Right kidney (tissue), 1 donor: ENCODE results near the gene PYROXD2.
"Not testable (repeated sequence)": the region's sequence is repeated elsewhere in the genome, so short reads cannot be mapped to it uniquely, and the experiment has no call there.

ENCODE experiments used
- DNase-seq: peaks from one replicate; pipeline ENCODE4 v3.0.0-alpha.2; 2016

Gene PYROXD2

GRCh38 chr10:98394851-98395440 is 20.0 kb downstream of the PYROXD2 start:
- DNase-seq = no peak

- no peak for DNase-seq
These were observed 23.4 kb downstream of the PYROXD2 start for GRCh38 chr10:98391578-98391991.

DNA sequence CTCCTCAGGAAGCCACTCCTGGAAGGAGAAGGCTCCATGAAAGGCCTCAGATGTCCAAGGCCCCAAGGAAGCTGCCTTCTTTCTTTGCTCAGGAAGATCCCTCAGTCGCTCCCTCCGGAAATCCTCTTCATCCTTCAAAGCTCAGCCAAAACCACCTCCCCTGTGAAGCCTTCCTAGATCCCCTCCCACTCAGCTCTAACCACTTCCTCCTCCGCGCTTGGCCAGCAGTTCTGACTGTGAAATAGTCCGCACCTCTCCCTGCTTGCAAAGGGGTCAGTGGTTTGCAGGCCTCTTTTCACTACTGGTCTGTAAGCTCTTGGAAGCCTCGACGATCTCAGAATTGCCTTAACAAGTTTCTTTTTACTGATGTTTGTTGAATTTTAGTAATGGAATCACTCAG is 23.9 kb downstream of the PYROXD2 start:
- no peak for DNase-seq

DNA sequence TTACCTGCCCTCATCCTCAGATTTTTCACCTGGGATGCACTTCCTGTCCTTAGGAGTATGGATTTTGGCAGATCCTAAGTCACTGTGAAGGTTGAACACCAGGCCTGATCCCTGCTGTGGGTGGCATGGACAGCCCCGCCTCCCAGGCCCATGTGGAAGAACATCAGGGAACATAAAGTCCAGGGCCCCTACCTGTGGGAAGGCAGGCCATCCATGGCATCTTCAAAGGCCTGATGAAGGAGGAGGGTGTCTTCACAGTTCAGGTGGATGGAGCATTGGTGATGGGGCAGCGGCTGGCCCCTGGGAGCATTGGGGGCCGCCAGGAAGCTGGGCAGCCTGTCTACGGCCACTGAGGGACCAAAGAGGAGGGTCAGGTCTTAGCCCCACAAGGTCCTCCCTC is 24.6 kb downstream of the PYROXD2 start:
- no peak for DNase-seq

- DNase-seq = no peak
These were observed 25.6 kb downstream of the PYROXD2 start for GRCh38 chr10:98389398-98389797.

DNA sequence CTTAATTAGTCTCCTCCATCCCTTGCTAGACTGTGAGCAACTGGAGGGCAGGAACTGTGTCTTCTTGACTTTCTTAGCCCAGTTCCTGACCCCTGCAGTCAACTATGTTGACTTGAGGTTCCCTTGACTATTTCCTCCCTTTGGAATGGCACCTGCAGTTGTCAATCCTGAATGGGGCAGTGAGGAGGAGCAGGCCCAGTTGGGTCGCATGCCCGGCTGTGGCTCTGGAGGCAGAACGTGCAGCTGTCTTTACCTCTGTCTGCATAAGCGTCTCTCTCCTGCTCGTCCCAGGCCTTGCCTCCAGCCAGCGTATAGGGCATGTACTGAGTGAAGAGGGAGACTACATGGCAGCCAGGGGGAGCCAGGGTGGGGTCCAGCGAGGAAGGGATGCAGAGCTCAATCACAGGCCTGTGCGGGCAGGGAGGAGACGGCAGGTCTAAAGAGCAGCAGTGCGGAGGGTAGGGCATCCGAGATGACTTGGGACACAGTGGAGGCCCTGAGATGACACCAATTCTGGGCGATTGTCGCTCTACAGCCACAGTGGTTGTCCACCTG is 26.8 kb downstream of the PYROXD2 start:
- no peak for DNase-seq

DNA sequence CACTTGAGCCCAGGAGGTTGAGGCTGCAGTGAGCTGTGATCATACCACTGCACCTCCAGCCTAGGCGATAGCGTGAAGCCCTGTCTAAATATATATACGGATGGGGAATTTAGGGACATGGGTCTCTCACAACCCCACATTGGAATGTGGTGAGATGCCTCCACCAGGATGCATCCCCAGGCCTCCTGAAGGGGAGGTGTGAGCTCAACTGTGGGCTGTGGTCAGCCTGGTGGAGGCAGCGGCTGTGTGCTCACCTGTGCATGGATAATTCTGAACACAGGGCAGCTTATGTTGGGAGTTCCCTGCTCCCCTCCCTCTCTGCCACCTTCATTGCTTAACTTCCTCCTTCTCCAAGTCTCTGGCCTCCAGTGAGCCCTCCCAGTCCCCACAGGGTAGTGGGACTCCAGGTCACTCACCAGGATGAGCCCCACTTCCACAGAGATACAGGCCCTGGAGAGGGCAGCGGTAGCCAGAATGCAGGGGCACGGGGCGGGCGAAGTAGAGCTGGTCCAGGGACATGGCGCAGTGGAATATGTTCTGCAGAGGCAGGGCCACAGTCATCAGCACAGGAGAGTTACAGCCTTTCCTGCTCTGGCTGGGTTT is 30.4 kb downstream of the PYROXD2 start:
- no peak for DNase-seq

DNA sequence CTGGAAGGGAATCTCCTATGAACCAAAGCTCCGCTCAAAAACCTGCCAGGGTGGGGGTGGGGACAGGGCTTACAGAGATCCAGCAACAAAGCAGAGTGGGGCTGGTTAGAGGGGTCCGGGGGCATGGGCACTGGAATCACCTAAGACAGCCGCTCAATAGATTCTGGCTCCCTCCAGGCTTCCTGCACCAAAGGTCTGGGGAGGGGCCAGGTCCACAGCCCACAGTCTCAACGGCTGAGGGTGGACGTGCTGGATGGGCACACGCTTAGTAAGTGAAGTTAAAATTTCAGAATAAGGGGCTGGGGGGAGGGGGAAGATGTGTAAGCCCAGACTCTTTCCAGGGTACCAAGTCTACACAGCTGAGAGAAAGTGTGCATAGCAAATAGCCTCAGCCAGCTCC is 31.1 kb downstream of the PYROXD2 start:
- DNase-seq = no peak

DNA sequence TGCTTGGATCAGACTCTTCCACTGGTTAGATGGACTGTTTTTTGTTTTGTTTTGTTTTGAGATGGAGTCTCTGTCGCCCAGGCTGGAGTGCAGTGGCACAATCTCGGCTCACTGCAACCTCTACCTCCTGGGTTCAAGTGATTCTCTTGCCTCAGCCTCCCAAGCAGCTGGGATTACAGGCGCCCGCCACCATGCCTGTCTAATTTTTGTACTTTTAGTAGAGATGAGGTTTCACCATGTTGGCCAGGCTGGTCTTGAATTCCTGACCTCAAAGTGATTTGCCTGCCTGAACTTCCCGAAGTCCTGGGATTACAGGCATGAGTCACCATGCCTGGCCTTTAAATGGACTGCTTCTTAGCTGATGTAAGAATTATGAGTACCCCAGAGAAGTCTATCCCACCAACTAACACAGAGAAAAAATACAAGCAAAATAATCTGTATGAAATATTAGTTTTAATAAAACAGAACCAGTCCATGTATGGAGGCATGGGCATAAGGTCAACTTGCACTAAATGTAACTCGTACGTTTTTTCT is 31.8 kb downstream of the PYROXD2 start:
- DNase-seq = not testable (repeated sequence)

DNA sequence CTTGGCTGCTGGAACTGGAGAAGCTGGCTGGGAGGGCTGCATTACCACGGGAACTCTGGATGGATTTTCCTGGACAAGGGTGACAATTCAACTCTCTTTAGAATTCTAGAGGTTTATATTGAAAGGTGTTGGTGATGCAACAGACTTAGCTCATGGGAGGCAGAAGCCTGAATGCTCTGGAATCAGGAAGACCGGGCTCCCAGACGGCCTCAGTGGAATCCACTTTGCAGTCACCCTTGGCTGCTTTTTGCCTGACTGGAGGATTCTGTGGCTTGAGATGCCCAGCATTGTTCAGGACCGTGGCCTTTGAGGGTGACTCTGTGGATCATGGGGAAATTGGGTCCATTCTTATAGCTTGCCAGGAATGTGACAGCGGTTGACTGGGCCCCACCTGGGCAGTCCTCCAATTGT is 32.3 kb downstream of the PYROXD2 start:
- no peak for DNase-seq

DNA sequence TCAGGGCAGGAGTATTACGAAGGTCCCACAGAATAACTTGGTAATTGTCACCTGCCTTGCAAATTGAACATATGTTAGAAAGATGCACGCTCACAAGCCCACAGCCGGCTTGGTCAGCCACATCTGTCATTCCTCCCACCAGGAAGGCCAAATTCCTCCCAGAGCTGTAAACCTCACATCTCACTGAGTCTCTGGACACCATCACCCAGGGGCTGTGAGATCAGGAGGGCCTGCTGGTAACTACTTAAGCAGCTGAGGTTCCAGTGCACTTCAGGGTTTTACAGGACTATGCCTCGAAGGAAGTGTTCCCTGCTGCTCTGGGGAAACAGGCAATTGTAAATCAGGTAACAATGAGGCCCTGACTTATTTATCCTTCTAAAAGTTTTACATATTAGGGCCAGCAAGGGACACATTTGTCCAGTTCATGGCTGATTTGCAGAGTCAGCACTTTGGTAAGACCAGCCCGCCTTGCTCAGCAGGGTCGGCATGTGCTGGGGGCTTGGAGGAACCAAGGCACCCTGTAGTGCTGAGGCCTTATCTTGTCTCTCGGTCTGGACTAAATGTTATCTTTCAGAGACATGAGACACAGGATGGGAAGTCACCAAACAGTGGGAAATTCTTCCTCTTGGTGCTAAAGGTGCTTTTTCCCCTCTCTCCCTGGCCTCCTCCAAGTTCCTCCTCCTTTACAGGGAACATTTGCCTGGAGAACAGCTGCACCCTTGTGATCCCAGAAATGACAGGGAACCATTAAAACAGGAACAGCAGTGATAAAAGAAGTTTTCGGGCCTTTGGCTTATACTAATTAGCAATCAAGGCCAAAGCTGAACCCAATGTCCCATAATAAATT is 34.3 kb downstream of the PYROXD2 start:
- no peak for DNase-seq

DNA sequence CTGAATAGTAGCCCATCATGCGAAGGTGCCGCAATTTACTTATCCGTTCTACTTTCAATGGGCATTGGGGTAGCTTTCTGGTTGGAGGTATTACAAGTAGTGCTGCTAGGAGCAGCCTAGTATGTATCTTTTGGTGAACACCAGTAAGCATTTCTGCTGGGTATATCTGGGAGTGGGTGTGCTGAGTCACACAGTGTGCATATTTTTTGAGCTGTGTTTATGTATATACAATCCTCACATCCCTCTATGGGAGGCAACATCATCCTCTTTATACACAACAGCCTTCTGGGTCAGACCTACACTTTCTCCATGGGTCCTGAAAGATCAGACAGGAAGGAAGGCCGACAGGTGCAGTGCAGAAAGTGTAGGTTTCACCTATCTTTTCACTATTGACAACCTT is 36.3 kb downstream of the PYROXD2 start:
- DNase-seq = no peak

GRCh38 chr10:98377536-98377935 is 37.4 kb downstream of the PYROXD2 start:
- DNase-seq = no peak

- no peak for DNase-seq
These were observed 38.0 kb downstream of the PYROXD2 start for GRCh38 chr10:98377001-98377400.

DNA sequence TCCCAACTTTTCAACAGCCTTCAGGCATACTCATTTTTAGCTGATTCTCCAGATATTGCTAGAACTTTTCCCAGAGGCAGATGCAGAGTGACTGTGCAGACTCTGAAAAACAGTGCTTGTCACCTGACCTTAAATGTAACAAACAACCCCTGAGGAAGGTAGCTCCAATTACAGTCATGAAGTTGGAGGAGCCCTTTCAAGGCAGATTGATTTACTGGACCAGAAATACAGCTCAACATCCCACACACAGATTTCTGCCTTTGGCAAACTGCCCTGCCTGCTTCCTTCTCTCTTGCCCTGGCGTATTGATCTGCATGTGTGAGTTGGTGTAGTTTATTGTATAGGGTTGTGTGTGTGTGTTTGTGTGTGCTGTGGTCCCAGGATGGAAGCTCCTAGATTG is 38.5 kb downstream of the PYROXD2 start:
- DNase-seq = no peak

DNA sequence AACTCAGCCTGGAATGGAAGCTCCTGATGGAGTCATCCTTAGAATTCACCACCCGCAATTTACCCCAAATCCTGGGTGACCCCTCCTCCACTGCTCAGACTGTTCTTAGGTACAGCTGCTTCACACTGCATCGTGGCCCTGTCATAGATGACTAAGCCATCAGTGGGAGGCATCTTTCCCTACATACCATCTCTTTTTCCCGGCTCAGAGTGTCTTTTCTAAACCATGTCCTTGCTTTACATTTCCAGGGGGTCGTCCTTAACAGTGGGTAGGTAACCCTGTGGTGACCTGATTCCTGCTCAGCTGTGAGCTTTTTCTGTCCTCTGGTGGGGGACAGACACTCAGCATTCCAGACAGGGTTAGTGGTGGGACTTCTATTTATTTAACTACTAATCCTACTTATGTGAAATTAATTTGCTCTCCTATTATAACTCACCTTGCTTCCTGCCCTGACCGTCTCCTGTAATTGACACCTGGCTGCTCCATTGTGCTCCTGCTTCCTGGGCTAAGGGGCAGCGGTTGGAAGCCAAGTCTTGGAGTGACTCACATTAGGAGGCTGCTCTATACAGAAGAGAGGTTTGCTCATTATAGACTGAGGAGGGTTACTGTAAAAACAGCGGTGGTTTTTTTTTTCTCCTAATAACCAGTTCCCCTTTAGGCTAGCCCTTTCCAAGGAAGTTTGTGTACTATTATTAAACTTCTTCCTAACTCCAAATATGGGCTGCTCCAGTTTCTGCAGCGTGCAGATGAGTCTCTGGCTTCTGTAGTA is 40.6 kb downstream of the PYROXD2 start:
- DNase-seq = no peak

GRCh38 chr10:98373260-98374040 is 41.5 kb downstream of the PYROXD2 start:
- DNase-seq = no peak

DNA sequence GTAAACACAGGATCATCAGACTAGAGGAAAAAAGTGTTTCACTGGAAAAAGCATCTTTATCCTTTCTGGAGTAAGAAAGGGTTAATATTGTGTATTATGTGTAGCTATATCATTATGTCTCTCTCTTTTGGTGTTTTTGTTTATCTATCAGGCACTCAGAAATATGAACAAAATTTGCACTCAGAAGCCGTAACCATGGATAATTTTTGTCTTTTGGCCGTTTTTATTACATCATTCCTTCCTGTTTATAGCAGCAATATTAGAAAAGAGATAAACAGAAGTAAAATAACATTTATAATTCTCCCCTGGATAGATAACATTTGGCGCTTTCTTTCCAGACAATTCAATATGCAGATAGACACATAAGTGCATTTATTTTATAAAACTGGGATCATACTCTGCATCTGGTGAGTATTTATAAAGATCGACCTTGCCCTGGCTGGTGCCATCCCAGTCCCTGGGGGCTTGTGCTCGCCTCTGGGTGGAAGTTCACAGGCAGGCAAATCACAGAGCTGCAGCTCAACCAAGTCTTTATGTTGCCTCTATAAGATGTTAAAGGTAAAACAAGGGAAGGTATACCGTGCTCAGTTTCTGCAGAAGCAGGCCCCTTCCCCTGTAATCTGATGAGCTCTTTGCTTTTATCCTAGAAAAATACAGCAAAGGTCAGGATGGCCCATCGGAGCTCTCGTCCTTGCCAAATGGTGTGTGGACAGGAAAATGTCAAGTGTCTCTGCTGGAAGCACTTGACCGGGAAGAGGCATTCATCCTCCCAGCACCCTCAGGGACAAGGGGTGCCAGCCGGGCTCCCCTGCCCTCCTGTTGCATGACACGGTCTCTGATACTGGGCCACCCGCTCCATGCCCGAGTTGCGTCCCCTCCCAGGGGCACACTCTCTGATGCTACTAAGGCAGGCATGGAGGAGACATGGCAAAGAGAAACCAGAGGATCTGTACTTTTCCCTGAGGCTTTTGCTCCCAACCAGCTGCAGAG is 43.9 kb downstream of the PYROXD2 start:
- DNase-seq = no peak

- no peak for DNase-seq
These were observed 45.2 kb downstream of the PYROXD2 start for GRCh38 chr10:98369801-98370200.

DNA sequence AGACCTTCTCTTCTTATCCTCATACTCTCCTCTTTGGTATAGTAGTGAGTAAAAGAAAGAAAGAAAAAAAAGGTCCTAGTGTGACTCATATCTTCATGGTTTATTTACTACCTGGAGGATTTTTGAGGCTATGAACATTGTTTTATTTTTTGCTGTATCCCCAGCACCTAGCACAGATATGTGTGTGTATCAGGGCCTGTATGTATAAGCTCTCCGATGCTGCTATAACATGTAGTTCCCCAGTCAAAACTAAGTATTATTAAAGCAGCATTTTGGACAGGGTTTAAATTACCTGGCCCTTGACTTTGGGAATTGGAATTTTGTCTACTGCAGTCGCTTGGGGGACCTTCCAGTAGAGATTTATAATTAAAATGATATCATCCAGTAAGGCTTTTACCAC is 46.3 kb downstream of the PYROXD2 start:
- DNase-seq = no peak
